ENCODE data around the gene ADAMTS1.

DNA sequence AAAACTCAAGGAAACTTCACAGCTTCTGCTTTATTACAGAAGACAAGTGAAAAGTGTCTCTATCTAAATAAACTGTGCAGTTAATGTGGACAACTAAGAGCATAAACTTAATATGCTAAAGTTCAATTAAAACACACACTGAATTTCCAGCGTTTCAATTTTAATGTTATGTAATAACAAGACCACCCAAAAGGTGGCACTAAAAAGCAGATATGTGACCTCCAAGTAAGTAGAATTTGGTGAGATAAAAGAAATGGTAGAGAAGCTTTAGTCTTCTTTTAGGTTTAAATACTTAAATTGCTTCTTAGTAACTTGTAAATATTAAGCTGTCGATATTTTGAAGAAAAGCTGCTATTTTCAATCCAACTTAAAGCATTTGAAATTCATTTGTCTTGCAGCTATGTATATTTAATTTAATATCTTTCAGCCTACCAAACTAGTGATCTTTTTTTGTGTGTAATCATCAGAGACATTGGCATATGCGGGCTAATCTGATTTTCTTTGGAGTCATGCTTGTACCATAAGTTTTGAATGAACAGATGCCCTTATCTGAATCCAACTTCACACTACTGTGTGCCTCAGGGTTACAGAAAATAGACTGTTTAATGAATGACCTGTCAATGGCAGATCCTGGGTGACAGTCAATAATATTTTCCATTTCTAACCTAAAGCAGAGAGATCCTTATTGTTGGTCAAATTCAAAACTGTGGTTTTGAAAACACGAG lies 36.5 kb upstream of the ADAMTS1 start:
- TF ChIP-seq, protein P1, sequence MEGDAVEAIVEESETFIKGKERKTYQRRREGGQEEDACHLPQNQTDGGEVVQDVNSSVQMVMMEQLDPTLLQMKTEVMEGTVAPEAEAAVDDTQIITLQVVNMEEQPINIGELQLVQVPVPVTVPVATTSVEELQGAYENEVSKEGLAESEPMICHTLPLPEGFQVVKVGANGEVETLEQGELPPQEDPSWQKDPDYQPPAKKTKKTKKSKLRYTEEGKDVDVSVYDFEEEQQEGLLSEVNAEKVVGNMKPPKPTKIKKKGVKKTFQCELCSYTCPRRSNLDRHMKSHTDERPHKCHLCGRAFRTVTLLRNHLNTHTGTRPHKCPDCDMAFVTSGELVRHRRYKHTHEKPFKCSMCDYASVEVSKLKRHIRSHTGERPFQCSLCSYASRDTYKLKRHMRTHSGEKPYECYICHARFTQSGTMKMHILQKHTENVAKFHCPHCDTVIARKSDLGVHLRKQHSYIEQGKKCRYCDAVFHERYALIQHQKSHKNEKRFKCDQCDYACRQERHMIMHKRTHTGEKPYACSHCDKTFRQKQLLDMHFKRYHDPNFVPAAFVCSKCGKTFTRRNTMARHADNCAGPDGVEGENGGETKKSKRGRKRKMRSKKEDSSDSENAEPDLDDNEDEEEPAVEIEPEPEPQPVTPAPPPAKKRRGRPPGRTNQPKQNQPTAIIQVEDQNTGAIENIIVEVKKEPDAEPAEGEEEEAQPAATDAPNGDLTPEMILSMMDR (IDR thresholded peaks at IDR 0.05) = no peak
- no peak for TF ChIP-seq POLR2A (IDR thresholded peaks at IDR 0.05)
- no peak for TF ChIP-seq EP300 (IDR thresholded peaks at IDR 0.05)
